HG03521 (cell line): Measurements from ENCODE around the gene FRG2B.
"Not testable (repeated sequence)": the region's sequence is repeated elsewhere in the genome, so short reads cannot be mapped to it uniquely, and the experiment has no call there.

Source experiments
- ATAC-seq: cut with Tn5 transposase; IDR thresholded peaks from one replicate; pipeline ENCODE4 v1.9.1; 2021; ENCODE audit warnings: mild to moderate bottlenecking, moderate library complexity; ENCODE audit not compliant: unreplicated experiment

FRG2B gene

GRCh38 chr10:133626695-133627094, at the start of gene FRG2B:
Gene FRG2B (minus strand): TSS chr10:133626795. CDS start chr10:133626742, 53 bp downstream.
- ATAC-seq: not testable (repeated sequence)

- ATAC-seq: not testable (repeated sequence)
These were observed 40.9 kb upstream of the FRG2B start for GRCh38 chr10:133667446-133667845.

- ATAC-seq: not testable (repeated sequence)
These were observed 37.1 kb upstream of the FRG2B start for GRCh38 chr10:133663544-133664160.

GRCh38 chr10:133661122-133661521, 34.5 kb upstream of the FRG2B start:
- ATAC-seq: not testable (repeated sequence)

GRCh38 chr10:133660516-133660915, 33.9 kb upstream of the FRG2B start:
- ATAC-seq: not testable (repeated sequence)

GRCh38 chr10:133657276-133657675, 30.7 kb upstream of the FRG2B start:
- not testable (repeated sequence) for ATAC-seq

GRCh38 chr10:133648872-133649455, 22.4 kb upstream of the FRG2B start:
- not testable (repeated sequence) for ATAC-seq

GRCh38 chr10:133647075-133647748, 20.6 kb upstream of the FRG2B start:
- peak; percentile 48 for ATAC-seq

- ATAC-seq: not testable (repeated sequence)
These were observed 11.2 kb upstream of the FRG2B start for GRCh38 chr10:133637846-133638235.

- not testable (repeated sequence) for ATAC-seq
These were observed 10.7 kb upstream of the FRG2B start for GRCh38 chr10:133637202-133637845.

- ATAC-seq: not testable (repeated sequence)
These were observed 4.2 kb upstream of the FRG2B start for GRCh38 chr10:133630723-133631249.

GRCh38 chr10:133622544-133622943, 4.1 kb downstream of the FRG2B start:
- ATAC-seq: not testable (repeated sequence)

GRCh38 chr10:133618851-133619250, 7.7 kb downstream of the FRG2B start:
- no peak for ATAC-seq

GRCh38 chr10:133617196-133617595, 9.4 kb downstream of the FRG2B start:
- ATAC-seq: no peak

GRCh38 chr10:133616371-133617130, 10.0 kb downstream of the FRG2B start:
- ATAC-seq: no peak

- no peak for ATAC-seq
These were observed 11.6 kb downstream of the FRG2B start for GRCh38 chr10:133614830-133615580.

- no peak for ATAC-seq
These were observed 12.9 kb downstream of the FRG2B start for GRCh38 chr10:133613699-133614098.

- no peak for ATAC-seq
These were observed 15.5 kb downstream of the FRG2B start for GRCh38 chr10:133611079-133611478.

GRCh38 chr10:133608855-133609254, 17.7 kb downstream of the FRG2B start:
- ATAC-seq: no peak

- not testable (repeated sequence) for ATAC-seq
These were observed 23.2 kb downstream of the FRG2B start for GRCh38 chr10:133603434-133603833.
